Natural killer cell treated with Interleukin-12 subunit alpha and Interleukin-12 subunit beta and Interleukin-15 and Interleukin-18, amount 100 ng/mL, for 72 hours (primary cell): ENCODE measurements around the gene CLTRN. TPM values are rescaled to one million over a fixed set of nuclear protein-coding genes. Genes with fewer than 3 reads are reported as not detected.

Source experiments
- ATAC-seq, 2 donors: fragments of 150-1000 bp; cut with Tn5 transposase in 1 of 2; sonication (Bioruptor Pico), chemical (Tn5 transposase) in 1 of 2; 2 replicates each; pipeline ENCODE4 v1.10.0; 2021
- DNase-seq: peaks from one replicate; pipeline ENCODE4 v3.0.0; 2022; ENCODE audit warnings: low spot score
- H3K27ac Mint-ChIP-seq, 2 donors: 1 replicate in 1 of 2; 2 replicates in 1 of 2; pipeline ENCODE4 v1.8.0; 2022; ENCODE audit warnings: mixed read lengths in 2 of 2, mild to moderate bottlenecking in 1 of 2, moderate library complexity in 1 of 2
- H3K27me3 Mint-ChIP-seq, 2 donors: 1 replicate in 1 of 2; 2 replicates in 1 of 2; pipeline ENCODE4 v1.8.0; 2022; ENCODE audit warnings: mixed read lengths in 2 of 2
- H3K36me3 Mint-ChIP-seq: one replicate; pipeline ENCODE4 v1.8.0; 2022; ENCODE audit warnings: mixed read lengths
- H3K4me1 Mint-ChIP-seq, 2 donors: 1 replicate in 1 of 2; 2 replicates in 1 of 2; pipeline ENCODE4 v1.8.0; 2022; ENCODE audit warnings: low read depth in 2 of 2, mixed read lengths in 2 of 2, mild to moderate bottlenecking in 1 of 2
- H3K4me3 Mint-ChIP-seq: one replicate; pipeline ENCODE4 v1.8.0; 2022; ENCODE audit warnings: mixed read lengths
- H3K9me3 Mint-ChIP-seq: 2 replicates; pipeline ENCODE4 v1.8.0; 2022; ENCODE audit warnings: mixed read lengths
- total RNA-seq, 2 donors: library from RNA; stranded (reverse); gene quantifications; one replicate each; pipeline ENCODE4 v1.2.3, GENCODE V29; 2022

Gene CLTRN
- total RNA-seq, 2 donors from 2014 or later: not detected

GRCh38 chrX:15631637-15632036 is 33.0 kb downstream of the CLTRN start:
- DNase-seq: no peak

GRCh38 chrX:15623054-15623453 is 41.6 kb downstream of the CLTRN start:
- no peaks in the 10 kb centered on the region for H3K36me3 Mint-ChIP-seq
- no peak overlapping the region for H3K27ac Mint-ChIP-seq
- no peaks in the 10 kb centered on the region for H3K4me1 Mint-ChIP-seq
- ATAC-seq: no peak
- no peaks in the 10 kb centered on the region for H3K9me3 Mint-ChIP-seq
- no peak for DNase-seq
- peaks cover 0 to 26% of the 10 kb centered on the region in 2 donors for H3K27me3 Mint-ChIP-seq
- no peak overlapping the region for H3K4me3 Mint-ChIP-seq

More at GRCh38 chrX:15631637-15632036, 33.0 kb downstream of the CLTRN start:
- no peak overlapping the region for H3K27ac Mint-ChIP-seq
- no peaks in the 10 kb centered on the region for H3K36me3 Mint-ChIP-seq
- no peak overlapping the region for H3K4me3 Mint-ChIP-seq
- no peaks in the 10 kb centered on the region for H3K9me3 Mint-ChIP-seq
- H3K27me3 Mint-ChIP-seq: peaks cover 9 to 22% of the 10 kb centered on the region in 2 donors
- no peaks in the 10 kb centered on the region for H3K4me1 Mint-ChIP-seq
- no peak for ATAC-seq

- DNase-seq (no peak), ATAC-seq (no peak)
- no peak overlapping the region for H3K4me3 Mint-ChIP-seq
- H3K27me3 Mint-ChIP-seq: peaks cover 0 to 32% of the 10 kb centered on the region in 2 donors
- H3K27ac Mint-ChIP-seq: no peak overlapping the region
- no peaks in the 10 kb centered on the region for H3K4me1 Mint-ChIP-seq
- no peaks in the 10 kb centered on the region for H3K36me3 Mint-ChIP-seq
- no peaks in the 10 kb centered on the region for H3K9me3 Mint-ChIP-seq
These were observed 45.4 kb downstream of the CLTRN start for GRCh38 chrX:15619053-15619755.

- Mint-ChIP-seq H3K9me3 (no peaks in the 10 kb centered on the region), H3K36me3 (no peaks in the 10 kb centered on the region), H3K4me1 (no peaks in the 10 kb centered on the region), H3K4me3 (no peak overlapping the region), H3K27me3 (peaks cover 0 to 25% of the 10 kb centered on the region in 2 donors), H3K27ac (no peak overlapping the region)
- ATAC-seq (no peak), DNase-seq (no peak)
These were observed 47.5 kb downstream of the CLTRN start for GRCh38 chrX:15617111-15617510.

- Mint-ChIP-seq H3K9me3 (no peaks in the 10 kb centered on the region), H3K4me1 (no peaks in the 10 kb centered on the region), H3K4me3 (no peak overlapping the region), H3K27me3 (peaks cover 0 to 25% of the 10 kb centered on the region in 2 donors), H3K27ac (no peak overlapping the region), H3K36me3 (no peaks in the 10 kb centered on the region)
- ATAC-seq (no peak), DNase-seq (no peak)
These were observed 48.1 kb downstream of the CLTRN start for GRCh38 chrX:15616531-15616930.

- Mint-ChIP-seq H3K4me3 (no peak overlapping the region), H3K4me1 (no peaks in the 10 kb centered on the region), H3K27ac (no peak overlapping the region), H3K27me3 (peaks cover under 1 to 37% of the 10 kb centered on the region in 2 donors), H3K9me3 (no peaks in the 10 kb centered on the region), H3K36me3 (no peaks in the 10 kb centered on the region)
- DNase-seq (no peak), ATAC-seq (no peak)
These were observed 57.5 kb downstream of the CLTRN start for GRCh38 chrX:15607067-15607466.

- ATAC-seq: no peak
- Mint-ChIP-seq H3K36me3 (no peaks in the 10 kb centered on the region), H3K9me3 (no peaks in the 10 kb centered on the region), H3K27ac (no peak overlapping the region), H3K4me3 (no peak overlapping the region), H3K27me3 (peaks cover 7 to 38% of the 10 kb centered on the region in 2 donors), H3K4me1 (no peaks in the 10 kb centered on the region)
- no peak for DNase-seq
These were observed 58.5 kb downstream of the CLTRN start for GRCh38 chrX:15606136-15606535.

- no peaks in the 10 kb centered on the region for H3K36me3 Mint-ChIP-seq
- H3K4me3 Mint-ChIP-seq: no peak overlapping the region
- ATAC-seq (no peak), DNase-seq (no peak)
- peaks cover 7 to 40% of the 10 kb centered on the region in 2 donors for H3K27me3 Mint-ChIP-seq
- H3K4me1 Mint-ChIP-seq: no peaks in the 10 kb centered on the region
- no peaks in the 10 kb centered on the region for H3K9me3 Mint-ChIP-seq
- no peak overlapping the region for H3K27ac Mint-ChIP-seq
These were observed 59.4 kb downstream of the CLTRN start for GRCh38 chrX:15605226-15605625.

GRCh38 chrX:15602761-15603160 is 61.8 kb downstream of the CLTRN start:
- peaks cover 7 to 35% of the 10 kb centered on the region in 2 donors for H3K27me3 Mint-ChIP-seq
- H3K4me1 Mint-ChIP-seq: no peaks in the 10 kb centered on the region
- ATAC-seq (no peak), DNase-seq (no peak)
- H3K36me3 Mint-ChIP-seq: no peaks in the 10 kb centered on the region
- H3K9me3 Mint-ChIP-seq: no peaks in the 10 kb centered on the region
- no peak overlapping the region for H3K4me3 Mint-ChIP-seq
- no peak overlapping the region for H3K27ac Mint-ChIP-seq

- H3K9me3 Mint-ChIP-seq: no peaks in the 10 kb centered on the region
- no peaks in the 10 kb centered on the region for H3K36me3 Mint-ChIP-seq
- H3K27me3 Mint-ChIP-seq: peaks cover 7 to 33% of the 10 kb centered on the region in 2 donors
- no peak overlapping the region for H3K27ac Mint-ChIP-seq
- H3K4me3 Mint-ChIP-seq: no peak overlapping the region
- DNase-seq: no peak
- ATAC-seq: no peak
- no peaks in the 10 kb centered on the region for H3K4me1 Mint-ChIP-seq
These were observed 62.7 kb downstream of the CLTRN start for GRCh38 chrX:15601932-15602331.

GRCh38 chrX:15600745-15601144 is 63.9 kb downstream of the CLTRN start, which contains the start of gene ACE2:
TSS of gene ACE2 (minus strand) at chrX:15600960. CDS start at chrX:15600911, 49 bp downstream.
- no peak for DNase-seq
- H3K9me3 Mint-ChIP-seq: no peaks in the 10 kb centered on the region
- no peak for ATAC-seq
- no peaks in the 10 kb centered on the region for H3K4me1 Mint-ChIP-seq
- peaks cover 7 to 31% of the 10 kb centered on the region in 2 donors for H3K27me3 Mint-ChIP-seq
- no peaks in the 10 kb centered on the region for H3K36me3 Mint-ChIP-seq
- no peak within 1 kb of the TSS for H3K27ac Mint-ChIP-seq
- no peak within 1 kb of the TSS for H3K4me3 Mint-ChIP-seq

GRCh38 chrX:15600049-15600448 is 64.6 kb downstream of the CLTRN start:
- Mint-ChIP-seq H3K27ac (no peak overlapping the region), H3K4me3 (no peak overlapping the region), H3K36me3 (no peaks in the 10 kb centered on the region), H3K27me3 (peaks cover 7 to 24% of the 10 kb centered on the region in 2 donors), H3K9me3 (no peaks in the 10 kb centered on the region), H3K4me1 (no peaks in the 10 kb centered on the region)
- ATAC-seq: no peak
- no peak for DNase-seq

- H3K4me1 Mint-ChIP-seq: no peaks in the 10 kb centered on the region
- H3K27me3 Mint-ChIP-seq: peaks cover 7 to 23% of the 10 kb centered on the region in 2 donors
- H3K4me3 Mint-ChIP-seq: no peak overlapping the region
- no peak overlapping the region for H3K27ac Mint-ChIP-seq
- no peak for DNase-seq
- H3K36me3 Mint-ChIP-seq: no peaks in the 10 kb centered on the region
- no peaks in the 10 kb centered on the region for H3K9me3 Mint-ChIP-seq
- ATAC-seq: no peak
These were observed 65.1 kb downstream of the CLTRN start for GRCh38 chrX:15599461-15599860.

- no peak for ATAC-seq
- H3K27me3 Mint-ChIP-seq: peaks cover 13 to 21% of the 10 kb centered on the region in 2 donors
These were observed 66.6 kb downstream of the CLTRN start for GRCh38 chrX:15598026-15598425.

GRCh38 chrX:15594371-15594770 is 70.2 kb downstream of the CLTRN start:
- no peak for DNase-seq
- ATAC-seq: no peak
- H3K27me3 Mint-ChIP-seq: peaks cover 17 to 27% of the 10 kb centered on the region in 2 donors
- no peaks in the 10 kb centered on the region for H3K9me3 Mint-ChIP-seq
- H3K4me3 Mint-ChIP-seq: no peak overlapping the region
- H3K27ac Mint-ChIP-seq: no peak overlapping the region
- H3K4me1 Mint-ChIP-seq: no peaks in the 10 kb centered on the region
- H3K36me3 Mint-ChIP-seq: no peaks in the 10 kb centered on the region

More at GRCh38 chrX:15598026-15598425, 66.6 kb downstream of the CLTRN start:
- Mint-ChIP-seq H3K27ac (no peak overlapping the region), H3K36me3 (no peaks in the 10 kb centered on the region), H3K9me3 (no peaks in the 10 kb centered on the region), H3K4me1 (no peaks in the 10 kb centered on the region), H3K4me3 (no peak overlapping the region)
- no peak for DNase-seq
